Right atrium auricular region (tissue), 2 donors: ENCODE data around the gene PCED1B. TPM values are rescaled to one million over a fixed set of nuclear protein-coding genes. Genes with fewer than 3 reads are reported as not detected.

ENCODE experiments used
- DNase-seq: peaks from one replicate; pipeline ENCODE4 v3.0.0-alpha.2; 2019; ENCODE audit warnings: low spot score
- H3K27ac ChIP-seq, 2 donors: fragments of 200-600 bp; sonication (generic); 1 replicate in 1 of 2; 2 replicates in 1 of 2; pipeline ENCODE4 v1.5.1; 2016 to 2019
- H3K27me3 ChIP-seq, 2 donors: fragments of 200-600 bp; sonication (generic); one replicate each; pipeline versions ENCODE4 v1.5.1 to v1.6.0; 2017 to 2019
- H3K36me3 ChIP-seq: fragments of 200-600 bp; sonication (generic); one replicate; pipeline ENCODE4 v1.5.1; 2016
- H3K4me1 ChIP-seq, 2 donors: fragments of 200-600 bp; sonication (generic); one replicate each; pipeline versions ENCODE4 v1.5.1 to v1.6.0; 2017 to 2019
- H3K4me3 ChIP-seq, 2 donors: fragments of 200-600 bp; sonication (generic); 1 replicate in 1 of 2; 2 replicates in 1 of 2; pipeline ENCODE4 v1.5.1; 2017 to 2019; ENCODE audit warnings: mild to moderate bottlenecking in 1 of 2, moderate library complexity in 1 of 2
- H3K9me3 ChIP-seq, 2 donors: fragments of 200-600 bp; sonication (generic); one replicate each; pipeline ENCODE4 v1.5.1; 2019
- total RNA-seq, 2 donors: library from RNA; depleted of rRNA; stranded (reverse); fragments of >200 nt; gene quantifications; one replicate each; pipeline ENCODE4 v1.1.0, GENCODE V29; 2016
- TF ChIP-seq, protein P1 (sequence below), 2 donors: fragments of 200-600 bp; sonication (generic); IDR thresholded peaks; one replicate each; pipeline ENCODE4 v1.5.1; 2019; ENCODE audit warnings: antibody characterized with exemption in 2 of 2

PCED1B gene
- total RNA-seq, 2 donors from 2014 or later = 0.98 to 1.4 TPM

DNA sequence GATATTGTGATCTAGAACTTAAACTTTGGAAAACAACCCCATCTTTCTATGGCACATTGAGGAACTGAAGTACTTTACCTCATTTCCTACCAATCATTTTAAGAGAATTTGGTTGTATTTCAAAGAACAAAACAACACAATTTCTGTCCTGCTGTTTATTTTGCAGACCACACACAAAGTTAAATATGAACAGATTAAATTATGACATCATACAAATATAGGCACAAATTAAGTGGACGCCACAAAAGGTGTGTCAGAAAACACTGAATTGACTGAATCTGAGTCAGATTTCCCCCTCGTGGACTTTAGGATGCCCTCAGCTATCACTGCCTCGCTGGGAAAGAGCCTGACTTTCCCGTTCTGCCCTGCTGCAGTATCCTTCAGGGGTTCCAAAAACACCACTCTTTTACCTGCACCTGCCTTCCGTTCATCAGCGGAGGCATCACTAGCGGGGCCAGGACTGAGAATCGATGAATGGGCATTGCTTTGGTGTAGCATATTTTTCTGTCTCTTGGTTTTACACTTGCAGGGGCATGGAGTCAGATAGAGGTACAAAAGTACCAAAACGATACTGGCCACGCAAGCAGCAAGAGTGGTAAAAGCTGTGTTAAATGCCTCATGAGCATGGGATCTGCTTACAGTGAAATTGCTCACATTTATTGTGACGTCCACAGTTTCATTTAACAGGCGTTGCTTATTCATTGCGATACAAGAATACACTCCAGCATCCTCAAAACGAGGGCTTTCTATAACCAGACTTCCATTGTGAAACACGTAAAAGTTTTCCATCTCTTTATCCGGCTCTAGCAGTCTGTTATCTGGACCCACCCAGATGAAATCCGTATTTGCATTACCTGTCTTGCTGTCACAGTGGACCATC is 2.0 kb upstream of the PCED1B start:
- Histone ChIP-seq H3K9me3 (no peaks in the 10 kb centered on the region), H3K27me3 (no peaks in the 10 kb centered on the region), H3K4me1 (peaks cover 0 to 8% of the 10 kb centered on the region in 2 donors), H3K27ac (no peak overlapping the region), H3K4me3 (no peak overlapping the region), H3K36me3 (no peaks in the 10 kb centered on the region)
- TF ChIP-seq, protein P1, sequence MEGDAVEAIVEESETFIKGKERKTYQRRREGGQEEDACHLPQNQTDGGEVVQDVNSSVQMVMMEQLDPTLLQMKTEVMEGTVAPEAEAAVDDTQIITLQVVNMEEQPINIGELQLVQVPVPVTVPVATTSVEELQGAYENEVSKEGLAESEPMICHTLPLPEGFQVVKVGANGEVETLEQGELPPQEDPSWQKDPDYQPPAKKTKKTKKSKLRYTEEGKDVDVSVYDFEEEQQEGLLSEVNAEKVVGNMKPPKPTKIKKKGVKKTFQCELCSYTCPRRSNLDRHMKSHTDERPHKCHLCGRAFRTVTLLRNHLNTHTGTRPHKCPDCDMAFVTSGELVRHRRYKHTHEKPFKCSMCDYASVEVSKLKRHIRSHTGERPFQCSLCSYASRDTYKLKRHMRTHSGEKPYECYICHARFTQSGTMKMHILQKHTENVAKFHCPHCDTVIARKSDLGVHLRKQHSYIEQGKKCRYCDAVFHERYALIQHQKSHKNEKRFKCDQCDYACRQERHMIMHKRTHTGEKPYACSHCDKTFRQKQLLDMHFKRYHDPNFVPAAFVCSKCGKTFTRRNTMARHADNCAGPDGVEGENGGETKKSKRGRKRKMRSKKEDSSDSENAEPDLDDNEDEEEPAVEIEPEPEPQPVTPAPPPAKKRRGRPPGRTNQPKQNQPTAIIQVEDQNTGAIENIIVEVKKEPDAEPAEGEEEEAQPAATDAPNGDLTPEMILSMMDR (IDR thresholded peaks at IDR 0.05) = no peak
- no peak for DNase-seq

DNA sequence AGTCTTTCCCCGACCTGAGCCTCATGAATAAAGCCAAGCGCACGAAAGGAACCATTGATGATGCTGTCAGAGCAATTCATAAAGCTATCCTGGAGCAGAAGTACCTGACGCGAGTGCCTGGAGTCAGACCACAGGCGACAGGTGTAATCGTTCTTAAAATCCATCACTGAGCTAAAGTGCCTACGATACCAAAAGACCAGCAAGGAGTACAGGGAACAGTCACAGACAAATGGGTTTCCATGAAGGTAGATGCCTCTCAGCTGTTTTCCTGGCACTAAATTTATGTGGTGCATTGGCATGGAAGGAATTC is 1.4 kb upstream of the PCED1B start:
- no peaks in the 10 kb centered on the region for H3K9me3 ChIP-seq
- no peak overlapping the region for H3K27ac ChIP-seq
- no peaks in the 10 kb centered on the region for H3K36me3 ChIP-seq
- peak overlapping the region in 1 of 2 donors; percentile 65 for H3K4me3 ChIP-seq
- TF ChIP-seq, protein P1 (IDR thresholded peaks at IDR 0.05) = no peak
- no peak for DNase-seq
- no peaks in the 10 kb centered on the region for H3K27me3 ChIP-seq
- peaks cover 0 to 8% of the 10 kb centered on the region in 2 donors for H3K4me1 ChIP-seq

DNA sequence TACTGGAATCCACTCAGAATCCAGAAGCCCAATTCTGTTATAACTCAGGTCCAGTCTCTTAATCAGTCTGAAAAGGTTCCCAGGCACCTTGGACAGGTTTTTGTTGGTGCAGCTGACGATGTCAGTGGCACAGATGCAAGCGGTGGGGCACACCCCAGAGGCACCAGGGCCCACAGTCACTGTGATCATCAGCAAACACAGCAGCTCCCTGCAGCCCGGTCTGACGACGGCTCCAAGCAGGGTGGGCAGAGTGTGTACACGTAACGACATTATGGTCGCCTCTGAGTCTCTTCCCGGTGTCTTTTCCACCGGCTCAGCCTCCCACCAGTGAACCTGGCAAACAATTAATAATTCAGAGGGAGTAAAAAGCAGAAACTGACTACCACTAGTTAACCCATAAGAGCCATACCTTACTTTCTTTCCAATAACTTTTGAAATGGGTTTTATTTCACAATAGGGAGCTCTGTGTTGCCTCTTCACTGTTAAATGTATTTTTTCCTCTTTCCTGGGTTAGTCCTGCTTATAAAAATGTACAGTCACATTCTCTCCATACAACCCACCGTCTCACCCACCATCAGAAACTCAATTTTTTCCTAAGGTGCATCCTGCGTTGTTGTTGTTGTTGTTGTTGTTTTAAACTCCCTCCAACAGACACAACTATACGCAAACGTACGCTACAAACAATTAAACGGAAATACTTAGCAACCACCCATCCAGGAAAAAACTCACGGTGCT is 521 bp upstream of the PCED1B start:
- Histone ChIP-seq H3K4me1 (peaks cover 0 to 8% of the 10 kb centered on the region in 2 donors), H3K27ac (peak overlapping the region; percentile 80 to 89), H3K4me3 (peak overlapping the region; percentile 63 to 65), H3K36me3 (no peaks in the 10 kb centered on the region), H3K9me3 (no peaks in the 10 kb centered on the region), H3K27me3 (no peaks in the 10 kb centered on the region)
- peak; percentile 64 for DNase-seq
- TF ChIP-seq, protein P1 (IDR thresholded peaks at IDR 0.05) = no peak

DNA sequence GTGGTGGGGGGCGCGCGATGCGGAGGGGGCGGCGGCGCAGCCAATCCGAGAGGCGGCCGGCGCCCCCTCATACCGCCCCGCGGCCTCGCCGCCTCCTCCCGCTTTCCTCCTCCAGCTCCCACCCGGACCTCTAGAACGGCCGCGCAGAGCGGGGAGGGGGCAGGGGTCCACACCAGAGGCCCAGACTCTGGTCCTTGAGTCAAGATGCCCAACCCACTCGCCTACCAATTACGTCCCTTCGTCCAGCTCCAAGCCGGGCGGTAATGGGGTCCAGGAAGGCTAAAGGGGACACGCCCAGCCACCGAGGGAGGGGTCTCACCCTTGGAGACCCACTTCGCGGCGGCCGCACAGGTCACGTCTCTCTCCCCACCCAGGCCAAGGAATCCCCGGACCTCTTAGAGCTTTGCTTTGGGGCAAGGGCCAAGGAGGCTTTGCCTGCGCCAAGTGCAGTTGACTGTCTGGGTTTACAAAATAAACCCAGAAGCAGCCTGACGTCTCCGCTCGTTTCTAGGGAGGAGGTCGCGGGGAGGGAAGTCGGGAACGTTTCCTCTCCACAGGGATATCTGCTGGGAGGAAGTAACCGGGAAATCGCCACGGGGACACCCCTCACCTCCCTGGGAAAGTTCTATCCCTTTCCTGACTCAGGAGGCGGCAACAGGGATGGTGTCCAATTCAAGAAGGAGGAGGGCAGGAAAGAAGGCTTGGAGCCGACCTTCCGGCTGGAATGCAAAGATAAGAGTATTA is 732 bp downstream of the PCED1B start:
- TF ChIP-seq, protein P1 (IDR thresholded peaks at IDR 0.05) = no peak
- H3K4me1 ChIP-seq = peaks cover 0 to 12% of the 10 kb centered on the region in 2 donors
- no peaks in the 10 kb centered on the region for H3K27me3 ChIP-seq

DNA sequence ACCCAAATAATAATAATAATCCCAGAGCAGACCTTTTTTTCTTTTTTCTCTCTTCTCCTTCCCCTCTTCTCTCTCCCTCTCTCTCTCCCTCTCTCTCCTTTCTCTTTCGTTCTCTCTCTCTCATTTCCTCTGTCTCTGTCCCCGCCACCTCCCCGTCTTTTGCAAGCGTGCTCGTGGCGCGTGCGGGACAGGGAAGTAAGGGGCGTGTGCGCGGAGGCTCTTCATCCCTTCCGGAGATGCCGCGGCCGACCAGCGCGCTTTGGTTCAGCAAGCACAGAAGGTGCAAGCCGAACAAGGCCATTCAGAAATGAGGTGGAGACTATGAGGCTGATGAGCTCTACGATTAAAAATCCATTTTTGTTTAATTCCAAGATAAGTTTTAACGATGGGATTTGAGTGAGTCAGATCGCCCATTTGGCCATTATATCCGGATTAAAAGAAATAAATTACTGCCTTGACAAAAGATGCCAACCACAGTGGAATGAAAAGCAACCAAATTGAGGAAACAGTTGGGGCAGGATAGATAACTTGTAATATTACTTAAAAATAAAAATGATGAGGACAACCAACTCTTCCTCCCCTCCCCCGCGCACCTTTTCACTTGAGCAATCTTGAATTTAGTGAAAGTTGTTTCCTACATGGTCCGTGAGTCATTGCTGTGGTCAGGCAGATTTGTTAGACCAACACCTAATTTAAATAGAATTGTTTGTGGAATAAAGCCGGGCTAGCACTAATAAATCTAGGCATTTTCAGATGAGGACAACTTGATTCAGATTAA is 1.5 kb downstream of the PCED1B start:
- Histone ChIP-seq H3K9me3 (no peaks in the 10 kb centered on the region), H3K36me3 (no peaks in the 10 kb centered on the region), H3K4me1 (peaks cover 0 to 18% of the 10 kb centered on the region in 2 donors), H3K27me3 (no peaks in the 10 kb centered on the region), H3K27ac (peak overlapping the region; percentile 80 to 89), H3K4me3 (peak overlapping the region; percentile 63 to 65)
- DNase-seq = peak; percentile 76
- TF ChIP-seq, protein P1 (IDR thresholded peaks at IDR 0.05) = no peak

More for the DNA sequence above, 732 bp downstream of the PCED1B start:
- Histone ChIP-seq H3K9me3 (no peaks in the 10 kb centered on the region), H3K4me3 (peak overlapping the region; percentile 63 to 65), H3K27ac (peak overlapping the region; percentile 80 to 89), H3K36me3 (no peaks in the 10 kb centered on the region)
- DNase-seq = peak; percentile 85
